ENCODE data around the gene ZBP1.

- TF ChIP-seq, protein P1, sequence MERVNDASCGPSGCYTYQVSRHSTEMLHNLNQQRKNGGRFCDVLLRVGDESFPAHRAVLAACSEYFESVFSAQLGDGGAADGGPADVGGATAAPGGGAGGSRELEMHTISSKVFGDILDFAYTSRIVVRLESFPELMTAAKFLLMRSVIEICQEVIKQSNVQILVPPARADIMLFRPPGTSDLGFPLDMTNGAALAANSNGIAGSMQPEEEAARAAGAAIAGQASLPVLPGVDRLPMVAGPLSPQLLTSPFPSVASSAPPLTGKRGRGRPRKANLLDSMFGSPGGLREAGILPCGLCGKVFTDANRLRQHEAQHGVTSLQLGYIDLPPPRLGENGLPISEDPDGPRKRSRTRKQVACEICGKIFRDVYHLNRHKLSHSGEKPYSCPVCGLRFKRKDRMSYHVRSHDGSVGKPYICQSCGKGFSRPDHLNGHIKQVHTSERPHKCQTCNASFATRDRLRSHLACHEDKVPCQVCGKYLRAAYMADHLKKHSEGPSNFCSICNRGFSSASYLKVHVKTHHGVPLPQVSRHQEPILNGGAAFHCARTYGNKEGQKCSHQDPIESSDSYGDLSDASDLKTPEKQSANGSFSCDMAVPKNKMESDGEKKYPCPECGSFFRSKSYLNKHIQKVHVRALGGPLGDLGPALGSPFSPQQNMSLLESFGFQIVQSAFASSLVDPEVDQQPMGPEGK (CRISPR knock-in tag; IDR thresholded peaks at IDR 0.05; ENCODE audit: borderline replicate concordance), result no peak
- no peak for TF ChIP-seq TCF4 (CRISPR knock-in tag; IDR thresholded peaks at IDR 0.05; ENCODE audit: borderline replicate concordance)
- no peak for TF ChIP-seq ISL1 (CRISPR knock-in tag; IDR thresholded peaks at IDR 0.05)
- no peak for TF ChIP-seq ARNTL (CRISPR knock-in tag; IDR thresholded peaks at IDR 0.05; ENCODE audit: borderline replicate concordance, low read depth)
- TF ChIP-seq ZNF565 (CRISPR knock-in tag; conservative IDR thresholded peaks at IDR 0.05; ENCODE audit: low read depth), result no peak
- TF ChIP-seq, protein P2, sequence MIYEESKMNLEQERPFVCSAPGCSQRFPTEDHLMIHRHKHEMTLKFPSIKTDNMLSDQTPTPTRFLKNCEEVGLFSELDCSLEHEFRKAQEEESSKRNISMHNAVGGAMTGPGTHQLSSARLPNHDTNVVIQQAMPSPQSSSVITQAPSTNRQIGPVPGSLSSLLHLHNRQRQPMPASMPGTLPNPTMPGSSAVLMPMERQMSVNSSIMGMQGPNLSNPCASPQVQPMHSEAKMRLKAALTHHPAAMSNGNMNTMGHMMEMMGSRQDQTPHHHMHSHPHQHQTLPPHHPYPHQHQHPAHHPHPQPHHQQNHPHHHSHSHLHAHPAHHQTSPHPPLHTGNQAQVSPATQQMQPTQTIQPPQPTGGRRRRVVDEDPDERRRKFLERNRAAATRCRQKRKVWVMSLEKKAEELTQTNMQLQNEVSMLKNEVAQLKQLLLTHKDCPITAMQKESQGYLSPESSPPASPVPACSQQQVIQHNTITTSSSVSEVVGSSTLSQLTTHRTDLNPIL (CRISPR knock-in tag; IDR thresholded peaks at IDR 0.05; ENCODE audit: low read depth), result no peak
- no peak for TF ChIP-seq ESRRG (CRISPR knock-in tag; IDR thresholded peaks at IDR 0.05)
- no peak for TF ChIP-seq ZFP30 (CRISPR knock-in tag; IDR thresholded peaks at IDR 0.05)
- no peak for TF ChIP-seq RARB (CRISPR knock-in tag; IDR thresholded peaks at IDR 0.05)
Measured at GRCh38 chr20:57577679-57578475, 42.3 kb downstream of the ZBP1 start.

Measured in SK-N-SH treated with all-trans-retinoic acid at 6 μM for 48 hours (cell line).